ENCODE data around the gene NRTN.

NRTN gene

GRCh38 chr19:5782945-5783919 is 21.6 kb upstream of the NRTN start:
- Histone ChIP-seq H3K36me3 (peaks cover 57% of the 10 kb centered on the region), H3K27ac (no peak overlapping the region)

GRCh38 chr19:5784581-5785147 is 20.2 kb upstream of the NRTN start, which contains the start of gene PRR22:
Gene PRR22 (minus strand): TSS chr19:5784746. CDS start chr19:5784660, 86 bp downstream.
- peaks cover 67% of the 10 kb centered on the region for H3K36me3 ChIP-seq
- no peak within 1 kb of the TSS for H3K4me3 ChIP-seq (ENCODE audit: low read depth in 1 of 2, low read length in 1 of 2)
- no peaks in the 10 kb centered on the region for H3K27me3 ChIP-seq
- no peak within 1 kb of the TSS for H3K27ac ChIP-seq
- no peaks in the 10 kb centered on the region for H3K4me1 ChIP-seq (ENCODE audit: control insufficient read depth in 1 of 2, insufficient read depth in 1 of 2, low read depth in 1 of 2, low read length in 1 of 2)
- TF ChIP-seq CTCF (IDR thresholded peaks at IDR 0.05): no peak
- no peaks in the 10 kb centered on the region for H3K9me3 ChIP-seq

More at GRCh38 chr19:5782945-5783919, 21.6 kb upstream of the NRTN start:
- H3K27me3 ChIP-seq: no peaks in the 10 kb centered on the region
- H3K4me3 ChIP-seq (ENCODE audit: low read depth in 1 of 2, low read length in 1 of 2): no peak overlapping the region
- no peaks in the 10 kb centered on the region for H3K9me3 ChIP-seq
- TF ChIP-seq CTCF (IDR thresholded peaks at IDR 0.05): no peak
- H3K4me1 ChIP-seq (ENCODE audit: control insufficient read depth in 1 of 2, insufficient read depth in 1 of 2, low read depth in 1 of 2, low read length in 1 of 2): no peaks in the 10 kb centered on the region

- Histone ChIP-seq H3K27me3 (no peaks in the 10 kb centered on the region), H3K4me3 (ENCODE audit: low read depth in 1 of 2, low read length in 1 of 2) (no peak overlapping the region), H3K27ac (no peak overlapping the region), H3K36me3 (peaks cover 70% of the 10 kb centered on the region), H3K9me3 (no peaks in the 10 kb centered on the region), H3K4me1 (ENCODE audit: control insufficient read depth in 1 of 2, insufficient read depth in 1 of 2, low read depth in 1 of 2, low read length in 1 of 2) (peaks cover 5% of the 10 kb centered on the region in 2 experiments)
- TF ChIP-seq CTCF (IDR thresholded peaks at IDR 0.05): no peak
Observed at GRCh38 chr19:5785423-5785822, 19.4 kb upstream of the NRTN start.

GRCh38 chr19:5786593-5787408 is 18.1 kb upstream of the NRTN start:
- peaks cover 6 to 14% of the 10 kb centered on the region in 2 experiments for H3K4me1 ChIP-seq (ENCODE audit: control insufficient read depth in 1 of 2, insufficient read depth in 1 of 2, low read depth in 1 of 2, low read length in 1 of 2)
- no peaks in the 10 kb centered on the region for H3K27me3 ChIP-seq
- H3K4me3 ChIP-seq (ENCODE audit: low read depth in 1 of 2, low read length in 1 of 2): no peak overlapping the region
- H3K9me3 ChIP-seq: no peaks in the 10 kb centered on the region
- no peak overlapping the region for H3K27ac ChIP-seq
- TF ChIP-seq CTCF (IDR thresholded peaks at IDR 0.05): no peak
- H3K36me3 ChIP-seq: peaks cover 70% of the 10 kb centered on the region

GRCh38 chr19:5787409-5788182 is 17.3 kb upstream of the NRTN start:
- Histone ChIP-seq H3K4me3 (ENCODE audit: low read depth in 1 of 2, low read length in 1 of 2) (no peak overlapping the region), H3K36me3 (peaks cover 69% of the 10 kb centered on the region), H3K4me1 (ENCODE audit: control insufficient read depth in 1 of 2, insufficient read depth in 1 of 2, low read depth in 1 of 2, low read length in 1 of 2) (peaks cover 6 to 14% of the 10 kb centered on the region in 2 experiments), H3K27ac (no peak overlapping the region), H3K27me3 (no peaks in the 10 kb centered on the region), H3K9me3 (no peaks in the 10 kb centered on the region)
- TF ChIP-seq CTCF (IDR thresholded peaks at IDR 0.05): no peak

Data from neutrophil (primary cell).